ENCODE measurements around the gene CALML4. TPM values are rescaled to one million over a fixed set of nuclear protein-coding genes. Genes with fewer than 3 reads are reported as not detected.
A peak's percentile ranks its signal among the peaks of the same experiment; 100 is the strongest.

The CALML4 gene
- total RNA-seq, 4 donors from 2014 or later, result 57.8 to 153 (median 126) TPM

DNA sequence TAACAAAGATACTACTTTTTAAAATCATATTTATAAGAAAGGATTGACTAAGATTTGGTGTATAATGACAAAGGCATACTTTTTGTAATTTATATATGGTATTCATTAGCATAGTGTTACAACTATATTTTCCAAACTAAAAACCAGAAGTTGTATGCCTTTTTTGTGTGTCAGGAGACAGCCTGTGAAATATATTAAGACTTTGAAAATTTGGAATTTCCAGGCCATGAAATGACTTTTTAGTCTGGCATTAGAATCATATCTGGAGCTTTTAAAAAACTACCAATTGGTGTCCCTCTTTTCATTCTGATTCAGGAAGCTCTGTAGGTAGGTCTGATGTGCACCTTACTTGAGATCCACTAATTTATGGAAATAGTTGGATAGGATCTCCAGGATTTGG, 41.9 kb downstream of the CALML4 start:
- Histone ChIP-seq H3K4me1 (no peaks in the 10 kb centered on the region), H3K4me3 (no peak overlapping the region), H3K36me3 (peaks cover 0 to 61% (median 0%) of the 10 kb centered on the region in 3 donors), H3K9me3 (no peaks in the 10 kb centered on the region), H3K27me3 (no peaks in the 10 kb centered on the region), H3K27ac (no peak overlapping the region)
- DNase-seq, result no peak
- no peak for TF ChIP-seq POLR2A (IDR thresholded peaks at IDR 0.05)
- TF ChIP-seq, protein P1, sequence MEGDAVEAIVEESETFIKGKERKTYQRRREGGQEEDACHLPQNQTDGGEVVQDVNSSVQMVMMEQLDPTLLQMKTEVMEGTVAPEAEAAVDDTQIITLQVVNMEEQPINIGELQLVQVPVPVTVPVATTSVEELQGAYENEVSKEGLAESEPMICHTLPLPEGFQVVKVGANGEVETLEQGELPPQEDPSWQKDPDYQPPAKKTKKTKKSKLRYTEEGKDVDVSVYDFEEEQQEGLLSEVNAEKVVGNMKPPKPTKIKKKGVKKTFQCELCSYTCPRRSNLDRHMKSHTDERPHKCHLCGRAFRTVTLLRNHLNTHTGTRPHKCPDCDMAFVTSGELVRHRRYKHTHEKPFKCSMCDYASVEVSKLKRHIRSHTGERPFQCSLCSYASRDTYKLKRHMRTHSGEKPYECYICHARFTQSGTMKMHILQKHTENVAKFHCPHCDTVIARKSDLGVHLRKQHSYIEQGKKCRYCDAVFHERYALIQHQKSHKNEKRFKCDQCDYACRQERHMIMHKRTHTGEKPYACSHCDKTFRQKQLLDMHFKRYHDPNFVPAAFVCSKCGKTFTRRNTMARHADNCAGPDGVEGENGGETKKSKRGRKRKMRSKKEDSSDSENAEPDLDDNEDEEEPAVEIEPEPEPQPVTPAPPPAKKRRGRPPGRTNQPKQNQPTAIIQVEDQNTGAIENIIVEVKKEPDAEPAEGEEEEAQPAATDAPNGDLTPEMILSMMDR (IDR thresholded peaks at IDR 0.05), result no peak

DNA sequence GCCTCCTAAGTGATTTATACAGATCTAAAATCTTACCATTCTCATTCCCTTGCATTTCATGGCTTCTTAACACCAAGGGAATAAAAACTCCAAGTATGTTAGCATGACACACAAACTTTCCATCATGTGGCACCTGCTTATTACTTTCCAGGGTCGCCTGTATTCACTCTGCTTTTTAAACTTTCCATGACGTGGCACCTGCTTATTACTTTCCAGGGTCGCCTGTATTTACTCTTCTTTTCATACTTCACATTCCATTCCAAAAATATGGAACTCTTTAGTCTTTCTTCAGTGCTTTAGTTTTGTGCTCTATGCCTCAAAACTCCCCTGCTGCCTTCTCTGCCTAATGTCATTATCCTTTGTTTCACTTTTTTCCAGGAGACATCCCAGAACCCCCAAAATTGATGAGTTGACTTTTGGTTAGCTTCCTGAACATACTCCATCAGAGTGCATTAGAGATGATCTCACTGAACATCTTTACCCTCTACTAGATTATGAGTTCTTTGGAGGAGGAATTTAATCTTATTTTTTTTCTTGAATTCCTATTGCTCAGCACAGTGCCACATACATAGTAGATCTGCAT, 47.0 kb downstream of the CALML4 start:
- no peaks in the 10 kb centered on the region for H3K9me3 ChIP-seq
- H3K27me3 ChIP-seq, result no peaks in the 10 kb centered on the region
- TF ChIP-seq, protein P1 (IDR thresholded peaks at IDR 0.05), result no peak
- no peak for TF ChIP-seq POLR2A (IDR thresholded peaks at IDR 0.05)
- no peak overlapping the region for H3K27ac ChIP-seq
- peaks cover 0 to 4% (median 0%) of the 10 kb centered on the region in 4 donors for H3K4me1 ChIP-seq
- H3K4me3 ChIP-seq, result no peak overlapping the region
- DNase-seq, result no peak
- peaks cover 0 to 57% (median 0%) of the 10 kb centered on the region in 3 donors for H3K36me3 ChIP-seq

DNA sequence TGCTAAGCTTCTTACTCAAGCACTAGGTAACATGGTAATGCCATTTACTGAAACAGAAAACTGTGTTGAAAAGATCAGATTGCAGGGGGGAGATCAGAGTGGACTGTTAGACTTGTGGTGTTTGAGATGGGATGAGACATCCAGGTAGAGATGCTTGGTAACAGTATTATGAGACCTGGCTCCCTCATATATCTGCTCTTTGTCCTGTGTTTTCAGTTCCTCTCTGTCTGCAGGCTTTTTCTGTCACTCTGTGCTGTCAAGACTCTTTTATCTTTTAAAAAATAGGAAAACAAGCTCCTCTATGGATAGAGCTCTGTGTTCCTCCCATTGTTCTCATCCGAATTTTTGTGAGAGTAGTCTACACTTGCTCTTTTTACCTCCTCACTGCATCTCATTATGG, 48.1 kb downstream of the CALML4 start:
- no peak for DNase-seq
- H3K27me3 ChIP-seq, result no peaks in the 10 kb centered on the region
- H3K9me3 ChIP-seq, result no peaks in the 10 kb centered on the region
- H3K36me3 ChIP-seq, result peaks cover 0 to 50% (median 0%) of the 10 kb centered on the region in 3 donors
- H3K4me1 ChIP-seq, result peaks cover 0 to 4% (median 0%) of the 10 kb centered on the region in 4 donors
- no peak overlapping the region for H3K4me3 ChIP-seq
- H3K27ac ChIP-seq, result no peak overlapping the region
- TF ChIP-seq, protein P1 (IDR thresholded peaks at IDR 0.05), result no peak
- no peak for TF ChIP-seq POLR2A (IDR thresholded peaks at IDR 0.05)

DNA sequence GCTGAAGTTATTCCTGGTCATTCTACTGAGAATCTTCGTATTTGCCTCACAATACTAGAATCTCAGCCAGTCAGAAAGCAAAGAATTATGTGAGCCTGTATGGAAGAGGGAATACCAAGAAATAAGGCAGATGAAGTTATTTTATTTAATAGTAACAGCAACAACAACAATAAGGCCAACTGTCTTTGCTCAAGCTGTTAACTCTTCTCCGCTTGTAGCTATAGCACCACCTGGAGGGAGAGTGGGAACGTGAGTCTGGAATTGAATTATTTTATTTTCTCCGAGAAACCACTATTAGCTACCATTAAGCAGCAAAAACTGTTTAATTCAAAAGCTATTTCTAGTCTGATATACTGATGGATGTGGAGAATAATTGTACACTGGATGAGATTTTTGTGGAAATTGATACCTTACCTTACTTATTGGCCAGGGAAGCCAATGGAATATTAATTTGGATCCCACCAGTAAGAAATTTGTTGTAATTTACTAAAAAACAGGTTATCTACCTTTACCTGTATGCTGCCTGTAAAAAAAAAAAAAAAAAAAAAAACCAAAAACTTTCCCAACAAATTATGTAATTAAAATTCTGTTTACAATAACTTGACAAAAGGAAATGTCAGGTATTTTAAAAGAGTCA, 50.1 kb downstream of the CALML4 start:
- H3K9me3 ChIP-seq, result no peaks in the 10 kb centered on the region
- peaks cover 0 to 4% (median 0%) of the 10 kb centered on the region in 4 donors for H3K4me1 ChIP-seq
- TF ChIP-seq POLR2A (IDR thresholded peaks at IDR 0.05), result no peak
- TF ChIP-seq, protein P1 (IDR thresholded peaks at IDR 0.05), result peak in 5 of 6 experiments; percentile 41 to 89 (median 84)
- no peak overlapping the region for H3K27ac ChIP-seq
- peaks cover 0 to 30% (median 0%) of the 10 kb centered on the region in 3 donors for H3K36me3 ChIP-seq
- H3K4me3 ChIP-seq, result no peak overlapping the region
- no peaks in the 10 kb centered on the region for H3K27me3 ChIP-seq
- DNase-seq, result peak in 1 of 3 donors; percentile 77

DNA sequence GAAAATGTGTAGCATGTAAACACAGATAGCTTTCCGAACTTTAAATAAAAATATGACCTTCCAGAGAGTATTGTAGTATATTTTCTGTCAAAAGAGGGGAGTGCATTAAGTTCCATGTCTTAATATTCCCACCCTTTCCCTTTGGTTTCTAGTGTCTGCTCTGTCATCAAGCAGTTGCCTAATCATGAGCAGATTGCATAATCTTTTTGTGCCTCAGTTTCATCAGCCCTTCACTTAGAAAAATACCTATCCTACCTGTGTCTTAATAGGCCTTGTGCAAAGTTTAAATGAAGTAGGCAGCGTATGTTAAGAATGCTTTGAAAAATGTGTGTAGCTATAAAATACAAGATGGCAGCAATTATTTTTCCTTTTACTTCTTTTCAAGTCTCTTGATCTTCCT, 52.8 kb downstream of the CALML4 start:
- no peak for TF ChIP-seq POLR2A (IDR thresholded peaks at IDR 0.05)
- TF ChIP-seq, protein P1 (IDR thresholded peaks at IDR 0.05), result no peak

More for the DNA sequence above, 52.8 kb downstream of the CALML4 start:
- H3K4me1 ChIP-seq, result peaks cover 0 to 4% (median 0%) of the 10 kb centered on the region in 4 donors
- no peaks in the 10 kb centered on the region for H3K9me3 ChIP-seq
- no peak for DNase-seq
- H3K4me3 ChIP-seq, result no peak overlapping the region
- H3K27me3 ChIP-seq, result no peaks in the 10 kb centered on the region
- H3K36me3 ChIP-seq, result peaks cover 0 to 24% (median 0%) of the 10 kb centered on the region in 3 donors
- no peak overlapping the region for H3K27ac ChIP-seq

Measured in Peyer's patch (tissue), 4 donors.